ENCODE data around the gene SLC25A39. TPM values are rescaled to one million over a fixed set of nuclear protein-coding genes. Genes with fewer than 3 reads are reported as not detected.

Gene SLC25A39
- total RNA-seq, 1 donor from 2014 or later, result 146 TPM

DNA sequence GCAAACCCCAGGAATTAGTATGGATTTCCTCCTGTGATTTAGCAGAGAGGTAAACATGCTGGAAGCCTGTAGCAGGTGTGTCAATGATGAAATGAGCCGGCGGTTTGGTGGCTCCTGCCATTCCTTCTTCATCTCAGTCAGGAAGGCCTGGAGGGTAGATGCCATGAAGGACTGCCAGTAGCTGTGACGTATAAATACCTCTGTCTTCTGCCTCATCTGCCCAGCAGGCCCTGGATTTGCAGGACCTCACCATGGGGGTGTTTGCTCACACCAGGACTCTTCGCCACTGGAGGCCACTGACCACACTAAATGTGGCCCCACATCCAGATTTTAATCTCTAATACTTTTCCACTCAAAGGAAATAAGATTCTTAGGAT lies 40.6 kb downstream of the SLC25A39 start:
- TF ChIP-seq, protein P1, sequence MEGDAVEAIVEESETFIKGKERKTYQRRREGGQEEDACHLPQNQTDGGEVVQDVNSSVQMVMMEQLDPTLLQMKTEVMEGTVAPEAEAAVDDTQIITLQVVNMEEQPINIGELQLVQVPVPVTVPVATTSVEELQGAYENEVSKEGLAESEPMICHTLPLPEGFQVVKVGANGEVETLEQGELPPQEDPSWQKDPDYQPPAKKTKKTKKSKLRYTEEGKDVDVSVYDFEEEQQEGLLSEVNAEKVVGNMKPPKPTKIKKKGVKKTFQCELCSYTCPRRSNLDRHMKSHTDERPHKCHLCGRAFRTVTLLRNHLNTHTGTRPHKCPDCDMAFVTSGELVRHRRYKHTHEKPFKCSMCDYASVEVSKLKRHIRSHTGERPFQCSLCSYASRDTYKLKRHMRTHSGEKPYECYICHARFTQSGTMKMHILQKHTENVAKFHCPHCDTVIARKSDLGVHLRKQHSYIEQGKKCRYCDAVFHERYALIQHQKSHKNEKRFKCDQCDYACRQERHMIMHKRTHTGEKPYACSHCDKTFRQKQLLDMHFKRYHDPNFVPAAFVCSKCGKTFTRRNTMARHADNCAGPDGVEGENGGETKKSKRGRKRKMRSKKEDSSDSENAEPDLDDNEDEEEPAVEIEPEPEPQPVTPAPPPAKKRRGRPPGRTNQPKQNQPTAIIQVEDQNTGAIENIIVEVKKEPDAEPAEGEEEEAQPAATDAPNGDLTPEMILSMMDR (IDR thresholded peaks at IDR 0.05; ENCODE audit: insufficient read depth, low read length, poor library complexity, severe bottlenecking), result no peak

DNA sequence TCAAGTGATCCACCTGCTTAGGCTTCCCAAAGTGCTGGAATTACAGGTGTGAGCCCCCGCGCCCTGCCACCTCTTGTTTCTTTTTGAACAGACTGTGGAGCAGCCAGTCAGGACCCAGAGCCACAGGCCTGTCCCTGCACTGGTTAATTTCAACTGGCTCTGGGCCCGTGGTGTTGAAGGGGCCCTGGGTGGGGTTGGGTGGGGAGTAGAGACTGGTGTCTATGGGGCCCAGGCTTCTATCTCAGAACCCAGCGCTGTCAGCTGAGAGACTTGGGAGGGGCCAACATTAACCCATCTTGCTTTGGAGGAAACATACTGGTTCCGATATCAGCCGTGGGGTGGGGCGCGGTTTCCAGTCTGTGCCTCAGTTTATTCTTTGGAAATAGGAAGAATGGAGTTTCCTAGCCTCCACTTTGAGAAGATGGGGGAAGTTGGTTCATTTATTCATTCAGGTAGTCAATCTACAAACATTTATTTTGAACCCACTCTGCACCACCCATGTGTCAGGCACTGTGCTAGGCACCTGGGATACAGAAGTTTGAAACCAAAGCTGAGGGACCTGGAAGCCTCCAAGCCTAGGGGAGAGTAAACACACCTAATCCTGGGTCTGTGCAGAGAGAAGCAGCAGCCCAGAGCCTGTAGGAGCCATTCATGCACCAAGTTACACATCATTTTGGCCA lies 41.1 kb downstream of the SLC25A39 start:
- no peaks in the 10 kb centered on the region for H3K27me3 ChIP-seq (ENCODE audit: control insufficient read depth, insufficient read depth, low read length)
- TF ChIP-seq, protein P1 (IDR thresholded peaks at IDR 0.05; ENCODE audit: insufficient read depth, low read length, poor library complexity, severe bottlenecking), result no peak

More for the DNA sequence above, 40.6 kb downstream of the SLC25A39 start:
- H3K27me3 ChIP-seq (ENCODE audit: control insufficient read depth, insufficient read depth, low read length), result no peaks in the 10 kb centered on the region
- DNase-seq (ENCODE audit: low read depth), result no peak
- no peak overlapping the region for H3K4me3 ChIP-seq (ENCODE audit: low read depth, low read length)
- H3K36me3 ChIP-seq (ENCODE audit: control insufficient read depth, insufficient read depth, low read length), result no peaks in the 10 kb centered on the region

DNA sequence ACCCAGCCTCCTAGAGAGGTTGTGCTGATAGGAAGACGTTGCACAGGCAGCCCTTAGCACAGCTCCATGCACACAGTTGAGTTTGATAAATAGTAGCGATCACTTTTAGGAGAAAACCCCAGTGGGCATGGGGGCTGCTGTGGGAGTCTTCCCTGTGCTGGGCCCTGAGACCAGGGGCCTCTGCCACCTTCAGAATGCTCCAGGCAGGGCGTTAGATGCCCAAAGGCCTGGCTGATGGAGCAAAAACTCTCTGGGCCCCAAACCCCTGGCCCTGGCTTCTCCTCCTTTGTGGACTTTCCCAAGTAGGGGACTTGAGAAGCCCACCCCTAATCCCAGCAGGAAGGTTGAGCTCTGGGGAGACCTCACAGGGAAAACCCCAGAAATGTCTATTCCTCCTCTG lies 42.4 kb downstream of the SLC25A39 start:
- no peaks in the 10 kb centered on the region for H3K36me3 ChIP-seq (ENCODE audit: control insufficient read depth, insufficient read depth, low read length)
- DNase-seq (ENCODE audit: low read depth), result no peak
- TF ChIP-seq, protein P1 (IDR thresholded peaks at IDR 0.05; ENCODE audit: insufficient read depth, low read length, poor library complexity, severe bottlenecking), result no peak
- H3K4me3 ChIP-seq (ENCODE audit: low read depth, low read length), result no peak overlapping the region
- no peaks in the 10 kb centered on the region for H3K27me3 ChIP-seq (ENCODE audit: control insufficient read depth, insufficient read depth, low read length)

More for the DNA sequence above, 41.1 kb downstream of the SLC25A39 start:
- DNase-seq (ENCODE audit: low read depth), result no peak
- H3K4me3 ChIP-seq (ENCODE audit: low read depth, low read length), result no peak overlapping the region
- no peaks in the 10 kb centered on the region for H3K36me3 ChIP-seq (ENCODE audit: control insufficient read depth, insufficient read depth, low read length)

GRCh38 chr17:44281570-44281969 lies 43.1 kb downstream of the SLC25A39 start:
- no peak for DNase-seq (ENCODE audit: low read depth)
- Histone ChIP-seq H3K4me3 (ENCODE audit: low read depth, low read length) (no peak overlapping the region), H3K36me3 (ENCODE audit: control insufficient read depth, insufficient read depth, low read length) (no peaks in the 10 kb centered on the region), H3K27me3 (ENCODE audit: control insufficient read depth, insufficient read depth, low read length) (no peaks in the 10 kb centered on the region)
- TF ChIP-seq, protein P1 (IDR thresholded peaks at IDR 0.05; ENCODE audit: insufficient read depth, low read length, poor library complexity, severe bottlenecking), result no peak

DNA sequence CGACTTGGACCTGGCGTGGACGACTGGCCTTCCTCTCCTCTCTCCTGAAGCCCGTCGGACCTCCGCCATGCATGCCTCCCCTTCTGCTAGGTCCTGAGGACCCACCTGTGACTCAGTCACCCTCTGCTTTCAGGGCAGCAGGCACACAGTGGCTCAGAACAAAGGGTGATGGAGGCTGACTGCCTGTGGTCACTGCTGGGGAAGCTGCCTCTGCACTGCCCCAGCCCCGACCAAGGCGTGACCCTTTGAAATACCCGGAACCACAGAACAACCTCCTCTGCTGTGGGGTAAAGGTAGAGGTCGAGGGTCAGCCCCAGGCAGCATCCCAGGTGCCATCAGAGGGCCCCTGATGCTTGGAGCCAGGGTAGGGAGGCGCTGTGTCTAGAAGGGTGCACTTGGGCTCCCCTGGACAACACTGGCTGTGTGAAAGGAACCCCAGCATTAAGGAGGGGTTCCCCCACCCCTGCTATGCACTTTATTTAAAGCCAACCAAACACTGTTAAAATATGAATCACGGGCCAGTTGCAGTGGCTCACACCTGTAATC lies 44.2 kb downstream of the SLC25A39 start:
- TF ChIP-seq, protein P1 (IDR thresholded peaks at IDR 0.05; ENCODE audit: insufficient read depth, low read length, poor library complexity, severe bottlenecking), result no peak
- Histone ChIP-seq H3K4me3 (ENCODE audit: low read depth, low read length) (no peak overlapping the region), H3K36me3 (ENCODE audit: control insufficient read depth, insufficient read depth, low read length) (no peaks in the 10 kb centered on the region), H3K27me3 (ENCODE audit: control insufficient read depth, insufficient read depth, low read length) (no peaks in the 10 kb centered on the region)
- no peak for DNase-seq (ENCODE audit: low read depth)
